HG03103 (cell line): ENCODE results near the gene TGFB1I1.
"Not testable (repeated sequence)": the region's sequence is repeated elsewhere in the genome, so short reads cannot be mapped to it uniquely, and the experiment has no call there.

Experiments
- ATAC-seq: cut with Tn5 transposase; IDR thresholded peaks from one replicate; pipeline ENCODE4 v1.9.1; 2021; ENCODE audit warnings: low read depth; ENCODE audit not compliant: unreplicated experiment

TGFB1I1 gene

GRCh38 chr16:31486045-31486444, 14.1 kb downstream of the TGFB1I1 start:
- no peak for ATAC-seq

DNA sequence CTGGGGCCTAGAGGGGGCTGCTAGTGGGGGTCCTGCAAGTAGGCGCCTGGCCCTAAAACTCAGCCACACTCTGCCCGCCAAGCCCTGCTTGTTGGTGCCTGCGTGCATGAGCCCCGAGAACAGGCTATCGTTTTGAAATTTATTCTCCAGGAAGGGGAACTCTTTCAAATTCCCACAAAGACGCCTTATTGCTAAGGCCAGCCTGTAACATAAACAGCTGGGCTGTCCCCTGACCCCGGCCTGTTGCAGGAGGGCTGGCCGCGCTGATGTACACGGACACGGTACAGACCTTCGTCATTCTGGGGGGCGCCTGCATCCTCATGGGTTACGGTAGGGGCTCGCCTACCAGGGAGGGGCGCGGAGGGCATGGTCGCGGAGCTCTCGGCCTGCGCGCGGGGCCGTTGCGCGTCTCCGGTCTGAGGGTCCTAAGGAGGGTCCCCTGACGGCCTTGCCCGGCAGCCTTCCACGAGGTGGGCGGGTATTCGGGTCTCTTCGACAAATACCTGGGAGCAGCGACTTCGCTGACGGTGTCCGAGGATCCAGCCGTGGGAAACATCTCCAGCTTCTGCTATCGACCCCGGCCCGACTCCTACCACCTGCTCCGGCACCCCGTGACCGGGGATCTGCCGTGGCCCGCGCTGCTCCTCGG, 15.2 kb downstream of the TGFB1I1 start:
- no peak for ATAC-seq

DNA sequence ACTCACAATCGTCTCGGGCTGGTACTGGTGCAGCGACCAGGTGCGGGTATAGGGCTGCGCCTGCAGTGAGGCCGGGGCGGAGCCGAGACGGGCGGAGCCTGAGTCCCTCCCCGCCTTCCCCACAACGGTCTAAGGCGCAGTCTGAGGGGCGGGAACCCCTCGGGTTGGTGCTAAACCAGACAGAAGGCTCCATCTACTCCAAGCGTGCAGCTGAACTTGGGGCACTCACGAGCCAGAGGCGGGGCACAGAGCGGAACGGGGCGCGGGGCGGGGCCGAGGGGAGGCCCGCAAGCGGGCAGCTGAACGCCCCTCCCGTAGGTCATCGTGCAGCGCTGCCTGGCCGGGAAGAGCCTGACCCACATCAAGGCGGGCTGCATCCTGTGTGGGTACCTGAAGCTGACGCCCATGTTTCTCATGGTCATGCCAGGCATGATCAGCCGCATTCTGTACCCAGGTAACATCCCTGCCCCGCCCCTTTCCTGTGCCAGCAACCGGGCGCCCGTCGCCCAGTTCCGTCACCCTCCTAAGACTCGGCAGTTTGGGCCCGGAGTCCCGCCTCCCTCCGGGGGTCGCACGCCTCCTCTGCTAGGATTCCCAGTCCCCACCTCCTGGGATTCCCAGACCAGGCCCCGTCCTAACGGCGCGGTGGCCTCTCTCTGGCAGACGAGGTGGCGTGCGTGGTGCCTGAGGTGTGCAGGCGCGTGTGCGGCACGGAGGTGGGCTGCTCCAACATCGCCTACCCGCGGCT, 15.9 kb downstream of the TGFB1I1 start:
- ATAC-seq = peak; percentile 64

GRCh38 chr16:31488468-31489297, 16.7 kb downstream of the TGFB1I1 start:
- no peak for ATAC-seq

- no peak for ATAC-seq
Measured at GRCh38 chr16:31489298-31489564, 17.3 kb downstream of the TGFB1I1 start.

DNA sequence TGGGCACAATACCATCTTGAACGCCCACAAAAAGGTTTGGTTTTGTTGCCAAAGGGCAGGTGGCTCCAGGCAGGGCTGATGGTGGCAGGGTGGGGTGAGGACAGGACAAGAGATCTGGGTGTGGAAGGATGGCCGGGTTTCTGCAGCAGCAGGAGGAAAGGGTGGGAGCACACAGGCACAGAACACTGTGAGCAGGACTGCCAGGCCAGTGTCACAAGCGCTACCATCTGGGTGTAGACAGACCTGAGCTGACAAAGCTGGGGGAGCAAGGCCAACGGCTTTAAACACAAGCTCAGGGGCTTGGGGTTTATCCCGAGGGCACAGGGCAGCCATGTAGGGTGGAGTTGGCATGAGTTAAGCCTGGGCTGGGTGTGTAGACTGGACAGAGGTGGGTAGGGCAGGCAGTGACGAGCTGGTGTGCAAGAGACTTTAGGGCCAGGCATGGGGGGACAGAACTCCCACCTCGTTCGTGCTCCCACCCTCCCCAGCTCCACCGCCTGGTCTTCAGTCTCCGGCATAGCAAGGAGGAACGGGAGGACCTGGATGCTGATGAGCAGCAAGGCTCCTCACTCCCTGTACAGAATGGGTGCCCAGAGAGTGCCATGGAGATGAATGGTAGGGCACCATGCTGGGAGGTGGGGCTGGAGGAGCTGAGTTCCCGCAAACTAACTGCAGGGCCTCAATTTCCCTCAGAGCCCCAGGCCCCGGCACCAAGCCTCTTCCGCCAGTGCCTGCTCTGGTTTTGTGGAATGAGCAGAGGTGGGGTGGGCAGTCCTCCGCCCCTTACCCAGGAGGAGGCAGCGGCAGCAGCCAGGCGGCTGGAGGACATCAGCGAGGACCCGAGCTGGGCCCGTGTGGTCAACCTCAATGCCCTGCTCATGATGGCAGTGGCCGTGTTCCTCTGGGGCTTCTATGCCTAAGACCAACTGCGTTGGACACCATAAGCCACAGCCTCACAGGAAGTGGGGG, 17.9 kb downstream of the TGFB1I1 start:
- no peak for ATAC-seq

DNA sequence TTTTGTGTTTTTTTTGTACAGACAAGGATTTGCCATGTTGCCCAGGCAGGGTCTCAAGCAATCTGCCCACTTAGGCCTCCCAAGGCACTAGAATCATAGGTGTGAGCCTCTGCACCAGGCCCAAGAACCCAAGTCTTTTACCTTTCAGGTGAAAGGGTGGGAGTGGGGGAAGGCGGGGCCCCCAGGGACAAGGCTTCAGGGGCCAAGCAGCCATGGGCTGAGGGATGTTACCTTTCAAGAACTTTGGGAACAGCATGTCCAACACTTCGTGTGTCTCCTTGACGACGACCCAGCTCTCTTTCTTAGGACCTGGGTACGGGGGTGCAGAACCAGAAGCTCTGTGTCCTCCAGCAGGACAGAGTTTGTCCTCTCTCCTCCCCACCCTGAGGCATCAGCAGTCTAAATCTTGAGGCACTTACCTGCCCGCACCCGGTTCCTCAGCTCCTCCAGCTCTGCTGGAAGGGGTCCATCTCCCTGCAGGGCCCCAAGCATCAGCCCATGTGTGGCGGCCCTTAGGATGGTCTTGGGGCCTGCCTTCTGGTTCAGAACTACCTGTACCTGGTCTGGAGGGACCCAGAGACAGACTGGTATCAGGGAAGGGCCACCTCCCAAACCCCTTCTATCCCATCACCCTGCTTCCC, 19.9 kb downstream of the TGFB1I1 start:
- no peak for ATAC-seq

DNA sequence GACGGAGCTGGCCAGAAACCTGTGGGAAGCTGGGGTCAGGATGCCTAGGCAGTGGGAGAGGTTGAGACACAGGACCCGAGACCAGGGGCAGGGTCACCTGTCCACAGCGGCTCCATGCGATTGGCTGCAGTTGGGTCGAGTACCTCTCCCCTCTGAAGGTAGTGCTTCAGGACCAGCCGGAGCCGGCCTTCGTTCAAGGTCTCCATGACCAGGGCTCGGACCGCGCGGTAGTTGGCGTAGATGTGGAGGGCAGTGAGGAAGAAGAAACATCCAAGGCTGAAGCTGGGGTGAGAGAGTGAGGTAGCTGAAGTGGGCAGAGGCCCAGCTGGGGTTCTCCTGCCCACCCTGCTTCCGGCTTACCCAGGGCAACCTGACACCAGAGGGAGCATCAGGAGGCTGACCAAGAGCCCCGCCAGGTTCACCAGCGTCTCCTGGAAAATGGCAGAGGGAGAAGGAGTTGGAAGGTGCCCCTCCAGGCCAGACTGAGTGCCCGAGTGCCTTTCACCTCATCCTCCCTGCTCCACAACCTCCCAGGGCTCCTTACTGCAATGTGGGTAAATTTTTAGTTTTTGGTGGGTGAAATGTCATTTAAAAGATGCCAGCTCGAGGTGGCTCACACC, 21.7 kb downstream of the TGFB1I1 start:
- no peak for ATAC-seq

GRCh38 chr16:31496670-31497069, 24.7 kb downstream of the TGFB1I1 start:
- ATAC-seq = no peak

- ATAC-seq = no peak
Measured at GRCh38 chr16:31498493-31498892, 26.5 kb downstream of the TGFB1I1 start.

DNA sequence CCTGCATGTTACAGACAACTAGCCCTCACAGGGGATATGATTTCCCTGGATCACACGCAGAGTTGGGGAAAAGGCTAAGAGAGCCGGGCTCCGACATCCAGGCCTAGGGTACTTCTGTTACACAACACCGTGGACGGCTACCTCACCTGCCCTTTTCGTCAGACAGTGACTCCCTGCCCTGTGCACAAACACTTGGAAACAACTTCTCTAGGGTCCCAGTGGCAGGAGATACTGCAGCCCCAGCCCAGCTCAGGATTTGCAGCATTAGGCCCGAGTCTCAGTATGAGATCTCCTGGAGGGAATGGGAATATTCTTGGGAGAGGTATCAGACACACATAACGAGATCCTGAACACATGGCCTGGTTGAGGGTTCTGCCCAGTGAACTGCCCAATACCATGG, 28.0 kb downstream of the TGFB1I1 start:
- no peak for ATAC-seq

- ATAC-seq = no peak
Measured at GRCh38 chr16:31501226-31501965, 29.4 kb downstream of the TGFB1I1 start.

GRCh38 chr16:31501966-31502348, 30.0 kb downstream of the TGFB1I1 start:
- ATAC-seq = no peak

DNA sequence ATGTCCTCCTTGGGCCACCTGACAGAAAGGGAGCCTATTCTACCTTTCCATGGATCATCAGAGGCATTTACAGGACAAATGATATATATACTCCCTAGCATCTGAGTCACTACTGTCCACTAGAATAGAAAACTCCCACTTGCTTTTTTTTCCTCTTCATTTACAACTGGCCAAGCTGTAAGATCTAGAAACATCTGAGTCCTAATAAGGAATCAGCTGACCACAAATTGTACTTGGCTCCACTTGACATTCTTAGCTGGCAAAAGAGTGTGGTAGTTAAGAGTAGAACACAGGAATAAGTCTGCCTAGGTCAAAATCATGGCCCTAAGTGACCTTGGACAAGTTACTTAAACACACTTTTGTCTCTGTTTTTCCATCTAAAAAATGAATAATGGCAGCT, 31.0 kb downstream of the TGFB1I1 start:
- no peak for ATAC-seq

GRCh38 chr16:31503555-31503954, 31.6 kb downstream of the TGFB1I1 start:
- ATAC-seq = not testable (repeated sequence)

DNA sequence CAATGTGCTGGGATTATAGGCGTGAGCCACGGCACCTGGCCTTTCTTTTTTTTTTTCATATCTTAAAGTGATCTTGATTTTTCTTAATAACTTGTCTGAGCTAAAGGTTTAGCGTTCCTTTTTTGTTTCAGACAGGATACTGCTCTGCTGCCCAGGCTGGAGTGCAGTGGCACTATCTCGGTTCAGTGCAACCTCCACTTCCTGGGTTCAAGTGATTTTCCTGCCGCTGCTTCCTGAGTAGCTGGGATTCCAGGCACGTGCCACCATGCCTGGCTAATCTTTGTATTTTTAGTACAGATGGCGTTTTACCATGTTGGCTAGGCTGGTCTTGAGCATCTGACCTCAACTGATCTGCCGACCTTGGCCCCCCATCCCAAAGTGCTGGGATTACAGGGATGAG, 32.2 kb downstream of the TGFB1I1 start:
- no peak for ATAC-seq

- ATAC-seq = peak; percentile 61
Measured at GRCh38 chr16:31505483-31505882, 33.5 kb downstream of the TGFB1I1 start.

DNA sequence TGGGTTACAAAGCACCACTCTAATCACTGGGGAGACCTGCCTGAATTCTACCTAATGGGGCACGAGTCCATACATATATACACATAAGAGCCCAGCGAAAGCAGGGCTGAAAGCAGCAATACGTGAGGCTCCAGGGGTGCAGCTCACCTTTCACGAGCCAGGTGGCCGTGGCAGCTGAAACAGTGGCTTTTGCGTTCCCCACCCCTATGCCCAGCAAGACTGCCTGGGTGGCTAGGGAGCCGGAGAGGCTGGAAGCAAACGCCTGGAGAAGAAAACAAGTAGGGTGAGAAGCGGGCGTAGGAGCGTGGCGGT, 35.6 kb downstream of the TGFB1I1 start:
- no peak for ATAC-seq
